AG04449 (cell line): Measurements from ENCODE around the gene MBNL3.

Experiments
- CTCF ChIA-PET: fragments of 350-600 bp; formaldehyde crosslinking; extraction: SDS; loops from one replicate; lab custom pipeline; 2021; ENCODE audit warnings: antibody characterized with exemption; lab: Yijun Ruan, JAX
- POLR2A ChIA-PET: fragments of 400-600, 350-600 bp; formaldehyde crosslinking; extraction: SDS; loops from one replicate; lab custom pipeline; 2020; ENCODE audit warnings: antibody characterized with exemption, inconsistent platforms; lab: Yijun Ruan, JAX
- DNase-seq: peaks from one replicate; pipeline ENCODE4 v3.0.0-alpha.2; 2010; ENCODE audit warnings: low read depth, low spot score
- H3K4me3 ChIP-seq: 2 replicates; pipeline ENCODE4 v1.5.1; 2011; ENCODE audit warnings: low read depth, mild to moderate bottlenecking, control low read depth, low read length
- CTCF ChIP-seq: IDR thresholded peaks from one replicate; pipeline ENCODE4 v1.5.1; 2011; ENCODE audit warnings: mild to moderate bottlenecking, moderate library complexity, low read length, control low read depth, inconsistent platforms; ENCODE audit not compliant: insufficient read depth; ENCODE audit errors: missing control alignments

The MBNL3 gene

DNA sequence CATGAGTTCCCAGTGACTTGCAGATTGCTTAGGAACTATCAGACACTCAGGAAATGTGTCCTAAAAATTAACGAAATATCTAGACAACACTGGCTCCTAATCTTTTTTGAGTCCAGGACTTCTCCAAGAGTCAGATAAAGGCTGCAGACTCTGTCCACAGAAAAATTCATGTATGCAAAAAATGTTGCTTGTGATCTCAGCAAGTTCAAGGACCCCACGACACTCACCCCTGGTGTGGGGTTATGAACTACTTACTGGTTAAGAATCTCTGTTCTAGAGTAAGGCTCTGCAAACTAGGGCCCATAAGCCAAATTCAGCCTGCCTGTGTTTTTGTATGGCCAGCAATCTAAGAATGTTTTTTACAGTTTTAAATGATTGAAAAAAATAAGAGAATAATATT, 93.2 kb downstream of the MBNL3 start:
- no peak for DNase-seq
- ChIA-PET CTCF (no interaction called here), POLR2A (no interaction called here)
- no peak overlapping the region for H3K4me3 ChIP-seq
- no peak for TF ChIP-seq CTCF

DNA sequence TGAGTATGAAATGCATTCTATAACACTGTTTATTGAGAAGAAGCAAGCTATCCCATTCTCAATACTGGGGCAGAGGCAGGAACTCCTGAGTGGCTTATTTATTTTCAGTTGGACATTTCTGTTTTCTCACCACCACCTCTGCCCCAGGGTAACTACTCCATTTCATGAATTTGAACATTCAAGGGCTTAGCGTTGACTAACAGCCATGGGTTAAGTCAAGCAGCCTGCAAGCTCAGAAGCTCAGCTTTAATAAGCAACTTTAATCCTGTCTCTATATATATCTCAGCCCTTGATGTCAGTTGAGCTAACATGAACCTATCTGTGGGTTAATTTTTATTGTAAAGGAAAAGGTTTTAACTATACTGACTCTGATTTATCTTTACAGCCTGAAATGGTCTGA, 93.8 kb downstream of the MBNL3 start:
- no peak for TF ChIP-seq CTCF
- no peak for DNase-seq
- ChIA-PET POLR2A (no interaction called here), CTCF (no interaction called here)
- H3K4me3 ChIP-seq = no peak overlapping the region

DNA sequence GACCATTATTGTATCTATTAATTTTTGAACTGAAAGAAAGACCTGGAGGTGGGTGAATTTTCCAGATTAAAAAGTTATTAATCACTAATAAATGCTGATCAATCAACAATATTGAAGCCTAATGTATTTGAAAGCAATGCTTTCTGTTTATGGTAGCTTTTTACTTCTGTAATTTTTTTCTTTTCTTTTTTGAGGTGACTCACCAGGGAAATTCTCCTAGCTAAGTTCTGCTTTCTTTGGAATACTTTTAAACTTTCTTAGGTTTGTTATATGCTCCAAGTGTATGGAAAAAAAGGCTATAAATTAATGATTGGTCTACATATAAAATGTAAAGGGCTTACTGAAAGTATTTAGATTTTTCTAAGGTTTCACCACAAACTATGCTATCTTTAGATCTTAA, 94.2 kb downstream of the MBNL3 start:
- ChIA-PET CTCF (no interaction called here), POLR2A (no interaction called here)
- no peak for DNase-seq
- H3K4me3 ChIP-seq = no peak overlapping the region
- TF ChIP-seq CTCF = no peak

DNA sequence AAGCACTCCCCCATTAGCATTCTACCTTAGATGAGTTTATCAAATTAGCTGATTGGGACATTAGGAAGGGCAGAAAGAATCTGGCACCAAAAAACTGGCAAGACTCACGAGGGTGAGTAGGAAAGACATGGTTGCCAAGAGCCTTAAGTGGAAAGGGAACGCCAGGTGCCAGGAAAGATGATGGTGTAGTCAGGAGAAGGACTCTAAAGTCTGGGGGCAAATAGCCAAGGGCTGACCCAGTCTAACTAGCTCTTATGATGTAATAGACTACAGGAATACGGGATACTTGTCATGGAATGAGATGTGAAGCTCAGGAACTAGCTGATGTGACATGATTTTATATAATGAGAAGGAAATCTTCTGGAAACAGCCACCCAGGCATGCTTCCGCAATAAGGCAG, 94.8 kb downstream of the MBNL3 start:
- no peak for DNase-seq
- no peak for TF ChIP-seq CTCF
- POLR2A ChIA-PET = no interaction called here
- CTCF ChIA-PET = interaction anchor here (0.9 kb wide), 1 partner anchor 302 kb away, joined by 3 read pairs; no protein-coding TSS in a partner anchor
- H3K4me3 ChIP-seq = no peak overlapping the region

GRCh38 chrX:132393485-132393884, 95.4 kb downstream of the MBNL3 start:
- no peak for TF ChIP-seq CTCF
- ChIA-PET POLR2A (no interaction called here), CTCF (interaction anchor here (0.9 kb wide), 1 partner anchor 301 kb away, joined by 3 read pairs; no protein-coding TSS in a partner anchor)
- no peak overlapping the region for H3K4me3 ChIP-seq
- no peak for DNase-seq

DNA sequence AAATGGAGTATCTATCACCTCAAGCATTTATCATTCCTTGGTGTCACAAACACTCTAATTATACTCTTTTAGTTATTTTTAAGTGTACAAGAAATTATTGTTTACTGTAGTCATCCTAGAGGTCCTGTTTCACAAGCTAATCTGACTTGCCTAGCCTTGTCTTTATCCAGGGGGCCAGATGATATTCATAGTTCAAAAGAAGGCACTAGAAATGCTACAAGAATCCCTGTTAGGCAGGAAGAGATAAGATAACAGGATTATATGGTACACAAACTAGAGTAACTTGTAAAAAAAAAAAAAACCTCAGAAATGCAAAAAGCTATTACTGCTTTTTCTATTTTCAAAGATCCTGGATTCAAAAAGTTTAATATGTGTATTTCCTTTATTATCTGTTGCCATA, 95.8 kb downstream of the MBNL3 start:
- no peak for TF ChIP-seq CTCF
- ChIA-PET POLR2A (no interaction called here), CTCF (no interaction called here)
- H3K4me3 ChIP-seq = no peak overlapping the region
- no peak for DNase-seq
